GM12878 (cell line): Measurements from ENCODE around the gene CAVIN1. TPM values are rescaled to one million over a fixed set of nuclear protein-coding genes. Genes with fewer than 3 reads are reported as not detected.

ENCODE experiments used
- ATAC-seq: fragments of 200-7000 bp; cut with Tn5 transposase; 3 replicates; pipeline ENCODE4 v1.9.1; 2020; ENCODE audit warnings: mild to moderate bottlenecking, moderate library complexity
- BruUV-seq: library from RNA; stranded (reverse); fragments of 400-500 nt; replicated peaks from 2 replicates; lab custom pipeline; 2021; lab: Mats Ljungman, UMichigan
- CTCF ChIA-PET: fragments of 300-600 bp; sonication (Branson Sonifier 250); formaldehyde crosslinking; extraction: SDS; loops from one replicate; lab custom pipeline; 2021; ENCODE audit warnings: inconsistent platforms; lab: Yijun Ruan, JAX
- POLR2A ChIA-PET: fragments of 350-600 bp; formaldehyde crosslinking; extraction: SDS; loops from one replicate; lab custom pipeline; 2021; ENCODE audit warnings: inconsistent platforms; lab: Charles Lee
- RAD21 ChIA-PET: fragments of 300-600 bp; sonication (Branson Sonifier 250); formaldehyde crosslinking; loops from one replicate; lab custom pipeline; 2023; ENCODE audit warnings: antibody characterized with exemption; ENCODE audit not compliant: unreplicated experiment; lab: Charles Lee
- SMC1A ChIA-PET: fragments of 300-600 bp; sonication (Branson Sonifier 250); formaldehyde crosslinking; loops from one replicate; lab custom pipeline; 2023; ENCODE audit not compliant: unreplicated experiment, uncharacterized antibody; lab: Charles Lee
- DNase-seq: peaks from one replicate; pipeline ENCODE4 v3.0.0-alpha.2; 2011; ENCODE audit warnings: low read depth, low spot score
- FAIRE-seq: peaks from 3 replicates; lab custom pipeline; 2011; peaks lifted over from hg19 to GRCh38; lab: Jason Lieb, UNC
- H2AFZ ChIP-seq: 2 replicates; pipeline ENCODE4 v1.6.0; 2011; ENCODE audit warnings: low read depth, low read length, control low read depth; ENCODE audit not compliant: control insufficient read depth
- H3K27ac ChIP-seq: 2 replicates; pipeline ENCODE4 v1.5.1; 2011; ENCODE audit warnings: control low read depth; ENCODE audit not compliant: control insufficient read depth, insufficient read depth
- H3K27me3 ChIP-seq, 2 experiments: replicated peaks in 1 of 2; 2 replicates each; pipeline versions ENCODE4 v1.6.0 to v1.6.1; 2011; ENCODE audit warnings: low read length in 1 of 2; ENCODE audit not compliant: control insufficient read depth in 2 of 2, insufficient read depth in 2 of 2
- H3K36me3 ChIP-seq, 2 experiments: 2 replicates each; pipeline ENCODE4 v1.5.1; 2011; ENCODE audit warnings: low read length in 1 of 2; ENCODE audit not compliant: control insufficient read depth in 2 of 2, insufficient read depth in 2 of 2
- H3K4me1 ChIP-seq: 2 replicates; pipeline ENCODE4 v1.6.1; 2011; ENCODE audit warnings: mild to moderate bottlenecking, low read length, moderate library complexity, mixed read lengths; ENCODE audit not compliant: control insufficient read depth, insufficient read depth
- H3K4me2 ChIP-seq: 2 replicates; pipeline ENCODE4 v1.6.0; 2011; ENCODE audit warnings: control low read depth; ENCODE audit not compliant: control insufficient read depth, insufficient read depth
- H3K4me3 ChIP-seq: fragments of 200-600 bp; sonication (generic); 2 replicates; pipeline ENCODE4 v1.5.1; 2016
- H3K79me2 ChIP-seq: 2 replicates; pipeline ENCODE4 v1.6.0; 2011; ENCODE audit warnings: low read length; ENCODE audit not compliant: control insufficient read depth, insufficient read depth
- H3K9ac ChIP-seq: 2 replicates; pipeline ENCODE4 v1.8.0; 2011; ENCODE audit warnings: low read length, control low read depth, mixed read lengths; ENCODE audit not compliant: control insufficient read depth, insufficient read depth
- H3K9me3 ChIP-seq: replicated peaks from 3 replicates; pipeline ENCODE4 v1.5.1; 2011; ENCODE audit warnings: mild to moderate bottlenecking, low read length; ENCODE audit not compliant: control insufficient read depth, insufficient read depth
- H4K20me1 ChIP-seq: 2 replicates; pipeline ENCODE4 v1.6.0; 2011; ENCODE audit not compliant: control insufficient read depth, insufficient read depth
- BACH1 ChIP-seq: fragments of 450-650 bp; IDR thresholded peaks from 2 replicates; pipeline ENCODE4 v1.6.1; 2017; ENCODE audit warnings: mild to moderate bottlenecking, borderline replicate concordance
- CHD2 ChIP-seq: IDR thresholded peaks from 2 replicates; pipeline ENCODE4 v1.6.1; 2011; ENCODE audit warnings: low read depth, low read length, improper control_type of control experiment, borderline replicate concordance
- CTCF ChIP-seq, 3 experiments: IDR thresholded peaks in 2 of 3; conservative IDR thresholded peaks in 1 of 3; 2 replicates each; pipeline ENCODE4 v1.5.1; 2011; ENCODE audit warnings: low read depth in 3 of 3, low read length in 3 of 3, mild to moderate bottlenecking in 3 of 3, control low read depth in 2 of 3, moderate library complexity in 2 of 3, inconsistent platforms in 1 of 3, mixed read lengths in 1 of 3; ENCODE audit not compliant: control insufficient read depth in 2 of 3, insufficient read depth in 1 of 3; ENCODE audit errors: extremely low read depth in 1 of 3
- POLR2A ChIP-seq: IDR thresholded peaks from 2 replicates; pipeline ENCODE4 v1.6.1; 2011; ENCODE audit warnings: low read depth, mild to moderate bottlenecking, low read length
- SPI1 ChIP-seq: IDR thresholded peaks from 2 replicates; pipeline ENCODE4 v1.6.1; 2011; ENCODE audit warnings: low read depth, mild to moderate bottlenecking, low read length, moderate library complexity, borderline replicate concordance; ENCODE audit not compliant: insufficient read depth
- ZNF207 ChIP-seq: fragments of 450-650 bp; IDR thresholded peaks from 2 replicates; pipeline ENCODE4 v1.6.1; 2014; ENCODE audit warnings: antibody characterized with exemption, mild to moderate bottlenecking, borderline replicate concordance
- ZNF592 ChIP-seq: fragments of 450-650 bp; IDR thresholded peaks from 2 replicates; pipeline ENCODE4 v1.6.1; 2017; ENCODE audit warnings: mild to moderate bottlenecking, moderate library complexity
- WGBS: methylation state at CpG from one replicate; pipeline ENCODE4 v1.1.6; 2016; ENCODE audit warnings: low lambda C conversion rate; ENCODE audit not compliant: insufficient replicate concordance, insufficient coverage; ENCODE audit errors: missing lambda C conversion rate; 5-methylcytosine and 5-hydroxymethylcytosine counted together
- in situ Hi-C: fragments of 300-500 bp; cut with MboI; formaldehyde crosslinking; loops from 9 replicates; pipeline ENCODE4 v1.14.3; 2018; ENCODE audit warnings: mixed read lengths
- intact Hi-C: fragments of 100-400 bp; cut with micrococcal nuclease; formaldehyde crosslinking; loops from one replicate; pipeline ENCODE4 v1.14.2; 2022; ENCODE audit not compliant: unreplicated experiment
- polyA plus RNA-seq, 11 experiments: library from polyadenylated mRNA; depleted of rRNA in 4 of 11; unstranded in 6 of 11; stranded (reverse) in 5 of 11; fragments of >200 nt; fragmentation: Nextera tagmentation in 4 of 11; fragmentation: Illumina TruSeq in 1 of 11; extraction: Ambion mirVana in 4 of 11; extraction: Trizol in 1 of 11; gene quantifications; 1 replicate in 1 of 11; 2 replicates in 10 of 11; pipeline versions ENCODE4 v1.2.1 to v1.2.3, GENCODE V29; 2011 to 2016; ENCODE audit warnings: inconsistent platforms in 2 of 11, missing spikeins in 2 of 11, low read depth in 1 of 11
- total RNA-seq, 4 experiments: library from RNA; depleted of rRNA in 3 of 4; stranded (reverse); fragments of >200 nt in 3 of 4; fragmentation: Illumina TruSeq in 1 of 4; extraction: Trizol in 1 of 4; gene quantifications; 2 replicates each; pipeline versions ENCODE4 v1.2.1 to v1.2.3, GENCODE V29; 2013 to 2021
- TF ChIP-seq, protein P1 (sequence below): fragments of 450-650 bp; IDR thresholded peaks from 2 replicates; pipeline ENCODE4 v1.6.1; 2016; ENCODE audit warnings: mild to moderate bottlenecking, moderate library complexity, borderline replicate concordance
- TF ChIP-seq, protein P2 (sequence below): fragments of 450-650 bp; IDR thresholded peaks from 2 replicates; pipeline ENCODE4 v1.6.1; 2018; ENCODE audit warnings: mild to moderate bottlenecking, low read depth, moderate library complexity; ENCODE audit not compliant: partially characterized antibody

CAVIN1 gene
- total and polyA plus RNA-seq, 10 of the 15 experiments (the other 5 are each of a cell fraction or from before 2014, with no cell fraction given) = 0.03 to 1.1 (median 0.37) TPM

DNA sequence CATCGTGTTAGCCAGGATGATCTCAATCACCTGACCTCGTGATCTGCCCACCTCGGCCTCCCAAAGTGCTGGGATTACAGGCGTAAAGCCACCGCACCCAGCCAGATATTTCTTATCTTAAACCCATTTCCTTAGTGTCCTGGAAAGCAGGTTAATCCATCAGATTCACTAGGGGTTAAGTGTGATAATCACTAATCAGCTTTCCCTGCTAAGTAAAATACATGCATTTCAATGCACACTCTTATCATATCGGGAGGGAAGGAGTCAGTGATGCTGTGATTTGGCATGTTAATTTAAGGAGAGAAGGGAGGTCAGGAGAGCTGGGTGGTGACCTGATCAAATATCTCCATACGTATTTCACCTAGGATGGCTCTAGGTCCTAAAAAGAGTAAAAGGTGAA lies 63.9 kb downstream of the CAVIN1 start:
- Histone ChIP-seq H3K4me1 (peaks cover 42% of the 10 kb centered on the region), H3K9me3 (peaks cover 2% of the 10 kb centered on the region; the same call in 2 of the 3 replicates), H3K27me3 (no peaks in the 10 kb centered on the region), H3K9ac (no peak overlapping the region), H3K27ac (no peak overlapping the region), H3K4me2 (no peak overlapping the region), H2AFZ (no peak overlapping the region), H4K20me1 (peaks cover 7% of the 10 kb centered on the region; the same call in 1 of the 2 replicates), H3K36me3 (no peaks in the 10 kb centered on the region), H3K4me3 (no peak overlapping the region), H3K79me2 (peaks cover 82% of the 10 kb centered on the region)
- intact Hi-C loops (no loop called here), in situ Hi-C loops (no loop called here)
- ChIA-PET RAD21 (interaction anchor here (0.7 to 2.1 kb wide), 6 partner anchors 10 to 241 kb away, joined by 3 to 7 read pairs (median 4); no protein-coding TSS in a partner anchor), SMC1A (interaction anchor here (1.1 to 2.9 kb wide), 15 partner anchors 8 to 74 kb away, joined by 3 to 14 read pairs (median 6); partner anchors contain the start of gene STAT3), CTCF (interaction anchor here (0.8 to 3.2 kb wide), 5 partner anchors 10 to 324 kb away, joined by 3 to 14 read pairs (median 3); no protein-coding TSS in a partner anchor), POLR2A (interaction anchor here (0.6 to 2.2 kb wide), 10 partner anchors 10 to 331 kb away, joined by 3 to 20 read pairs (median 5); partner anchors contain the start of gene STAT3)
- WGBS = 90% methylated on average over 7 of the region's 7 CpGs
- no TSS peak for BruUV-seq
- no peak for ATAC-seq
- no peak for DNase-seq
- FAIRE-seq = no peak
- TF ChIP-seq ZNF207 = no peak
- TF ChIP-seq SPI1 = no peak
- no peak for TF ChIP-seq CHD2
- TF ChIP-seq, protein P1, sequence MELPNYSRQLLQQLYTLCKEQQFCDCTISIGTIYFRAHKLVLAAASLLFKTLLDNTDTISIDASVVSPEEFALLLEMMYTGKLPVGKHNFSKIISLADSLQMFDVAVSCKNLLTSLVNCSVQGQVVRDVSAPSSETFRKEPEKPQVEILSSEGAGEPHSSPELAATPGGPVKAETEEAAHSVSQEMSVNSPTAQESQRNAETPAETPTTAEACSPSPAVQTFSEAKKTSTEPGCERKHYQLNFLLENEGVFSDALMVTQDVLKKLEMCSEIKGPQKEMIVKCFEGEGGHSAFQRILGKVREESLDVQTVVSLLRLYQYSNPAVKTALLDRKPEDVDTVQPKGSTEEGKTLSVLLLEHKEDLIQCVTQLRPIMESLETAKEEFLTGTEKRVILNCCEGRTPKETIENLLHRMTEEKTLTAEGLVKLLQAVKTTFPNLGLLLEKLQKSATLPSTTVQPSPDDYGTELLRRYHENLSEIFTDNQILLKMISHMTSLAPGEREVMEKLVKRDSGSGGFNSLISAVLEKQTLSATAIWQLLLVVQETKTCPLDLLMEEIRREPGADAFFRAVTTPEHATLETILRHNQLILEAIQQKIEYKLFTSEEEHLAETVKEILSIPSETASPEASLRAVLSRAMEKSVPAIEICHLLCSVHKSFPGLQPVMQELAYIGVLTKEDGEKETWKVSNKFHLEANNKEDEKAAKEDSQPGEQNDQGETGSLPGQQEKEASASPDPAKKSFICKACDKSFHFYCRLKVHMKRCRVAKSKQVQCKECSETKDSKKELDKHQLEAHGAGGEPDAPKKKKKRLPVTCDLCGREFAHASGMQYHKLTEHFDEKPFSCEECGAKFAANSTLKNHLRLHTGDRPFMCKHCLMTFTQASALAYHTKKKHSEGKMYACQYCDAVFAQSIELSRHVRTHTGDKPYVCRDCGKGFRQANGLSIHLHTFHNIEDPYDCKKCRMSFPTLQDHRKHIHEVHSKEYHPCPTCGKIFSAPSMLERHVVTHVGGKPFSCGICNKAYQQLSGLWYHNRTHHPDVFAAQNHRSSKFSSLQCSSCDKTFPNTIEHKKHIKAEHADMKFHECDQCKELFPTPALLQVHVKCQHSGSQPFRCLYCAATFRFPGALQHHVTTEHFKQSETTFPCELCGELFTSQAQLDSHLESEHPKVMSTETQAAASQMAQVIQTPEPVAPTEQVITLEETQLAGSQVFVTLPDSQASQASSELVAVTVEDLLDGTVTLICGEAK = no peak
- no peak for TF ChIP-seq ZNF592
- no peak for TF ChIP-seq BACH1
- TF ChIP-seq CTCF (IDR thresholded peaks at IDR 0.05 in 2 of 3, conservative IDR thresholded peaks at IDR 0.05 in 1 of 3; ENCODE audit: control insufficient read depth in 2 of 3, extremely low read depth in 1 of 3, insufficient read depth in 1 of 3, low read depth in 3 of 3, low read length in 3 of 3) = no peak
- no peak for TF ChIP-seq POLR2A
- TF ChIP-seq, protein P2, sequence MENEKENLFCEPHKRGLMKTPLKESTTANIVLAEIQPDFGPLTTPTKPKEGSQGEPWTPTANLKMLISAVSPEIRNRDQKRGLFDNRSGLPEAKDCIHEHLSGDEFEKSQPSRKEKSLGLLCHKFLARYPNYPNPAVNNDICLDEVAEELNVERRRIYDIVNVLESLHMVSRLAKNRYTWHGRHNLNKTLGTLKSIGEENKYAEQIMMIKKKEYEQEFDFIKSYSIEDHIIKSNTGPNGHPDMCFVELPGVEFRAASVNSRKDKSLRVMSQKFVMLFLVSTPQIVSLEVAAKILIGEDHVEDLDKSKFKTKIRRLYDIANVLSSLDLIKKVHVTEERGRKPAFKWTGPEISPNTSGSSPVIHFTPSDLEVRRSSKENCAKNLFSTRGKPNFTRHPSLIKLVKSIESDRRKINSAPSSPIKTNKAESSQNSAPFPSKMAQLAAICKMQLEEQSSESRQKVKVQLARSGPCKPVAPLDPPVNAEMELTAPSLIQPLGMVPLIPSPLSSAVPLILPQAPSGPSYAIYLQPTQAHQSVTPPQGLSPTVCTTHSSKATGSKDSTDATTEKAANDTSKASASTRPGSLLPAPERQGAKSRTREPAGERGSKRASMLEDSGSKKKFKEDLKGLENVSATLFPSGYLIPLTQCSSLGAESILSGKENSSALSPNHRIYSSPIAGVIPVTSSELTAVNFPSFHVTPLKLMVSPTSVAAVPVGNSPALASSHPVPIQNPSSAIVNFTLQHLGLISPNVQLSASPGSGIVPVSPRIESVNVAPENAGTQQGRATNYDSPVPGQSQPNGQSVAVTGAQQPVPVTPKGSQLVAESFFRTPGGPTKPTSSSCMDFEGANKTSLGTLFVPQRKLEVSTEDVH = no peak
